ENCODE results near the gene CEP70.

The CEP70 gene

GRCh38 chr3:138594150-138594934, at the start of gene CEP70:
Gene CEP70, minus strand, starts transcription at chr3:138594260. Its CDS starts 21,333 bp downstream, at chr3:138572927.
- peak; percentile 84 for DNase-seq (ENCODE audit: low spot score)
- peak; percentile 82 for TF ChIP-seq CTCF (IDR thresholded peaks at IDR 0.05; ENCODE audit: extremely low read depth, insufficient read depth, missing control alignments)
- in situ Hi-C loops (cut with MboI; ENCODE audit: low pct_unique_long_range_greater_than_20kb, low sequenced_read_pairs, unreplicated experiment): loop anchor here (10.0 kb wide), 1 partner anchor 320 kb away; no protein-coding TSS in a partner anchor

GRCh38 chr3:138642927-138643253, 48.8 kb upstream of the CEP70 start:
- no peak for DNase-seq (ENCODE audit: low spot score)
- no peak for TF ChIP-seq CTCF (IDR thresholded peaks at IDR 0.05; ENCODE audit: extremely low read depth, insufficient read depth, missing control alignments)
- in situ Hi-C loops (cut with MboI; ENCODE audit: low pct_unique_long_range_greater_than_20kb, low sequenced_read_pairs, unreplicated experiment): no loop called here

GRCh38 chr3:138642226-138642926, 48.3 kb upstream of the CEP70 start:
- in situ Hi-C loops (cut with MboI; ENCODE audit: low pct_unique_long_range_greater_than_20kb, low sequenced_read_pairs, unreplicated experiment): no loop called here
- no peak for DNase-seq (ENCODE audit: low spot score)
- TF ChIP-seq CTCF (IDR thresholded peaks at IDR 0.05; ENCODE audit: extremely low read depth, insufficient read depth, missing control alignments): no peak

GRCh38 chr3:138640537-138640936, 46.5 kb upstream of the CEP70 start:
- in situ Hi-C loops (cut with MboI; ENCODE audit: low pct_unique_long_range_greater_than_20kb, low sequenced_read_pairs, unreplicated experiment): no loop called here
- DNase-seq (ENCODE audit: low spot score): no peak
- TF ChIP-seq CTCF (IDR thresholded peaks at IDR 0.05; ENCODE audit: extremely low read depth, insufficient read depth, missing control alignments): no peak

- in situ Hi-C loops (cut with MboI; ENCODE audit: low pct_unique_long_range_greater_than_20kb, low sequenced_read_pairs, unreplicated experiment): no loop called here
- no peak for TF ChIP-seq CTCF (IDR thresholded peaks at IDR 0.05; ENCODE audit: extremely low read depth, insufficient read depth, missing control alignments)
- DNase-seq (ENCODE audit: low spot score): no peak
Observed at GRCh38 chr3:138638641-138639040, 44.6 kb upstream of the CEP70 start.

GRCh38 chr3:138629526-138629925, 35.5 kb upstream of the CEP70 start:
- TF ChIP-seq CTCF (IDR thresholded peaks at IDR 0.05; ENCODE audit: extremely low read depth, insufficient read depth, missing control alignments): no peak
- DNase-seq (ENCODE audit: low spot score): no peak
- in situ Hi-C loops (cut with MboI; ENCODE audit: low pct_unique_long_range_greater_than_20kb, low sequenced_read_pairs, unreplicated experiment): no loop called here

Measured in GM13977 (cell line).